HepG2 (cell line): ENCODE data around the gene AK4. TPM values are rescaled to one million over a fixed set of nuclear protein-coding genes. Genes with fewer than 3 reads are reported as not detected.

ENCODE experiments used
- ATAC-seq: fragments of 200-7000 bp; cut with Tn5 transposase; 3 replicates; pipeline ENCODE4 v1.9.1; 2020; ENCODE audit warnings: mild to moderate bottlenecking, moderate library complexity
- BruUV-seq: library from RNA; stranded (reverse); fragments of 400-500 nt; replicated peaks from 2 replicates; lab custom pipeline; 2021; lab: Mats Ljungman, UMichigan
- CTCF ChIA-PET: fragments of 300-600 bp; formaldehyde crosslinking; extraction: SDS; loops from one replicate; lab custom pipeline; 2021; ENCODE audit warnings: low total read pairs, inconsistent platforms, low intra/inter-chr PET ratio; lab: Yijun Ruan, JAX
- POLR2A ChIA-PET: fragments of 350-600 bp; sonication (Branson Sonifier 250); formaldehyde crosslinking; loops from one replicate; lab custom pipeline; 2020; ENCODE audit warnings: antibody characterized with exemption, inconsistent platforms; lab: Yijun Ruan, JAX
- DNase-seq: peaks from one replicate; pipeline ENCODE4 v3.0.0-alpha.2; 2015; ENCODE audit warnings: low spot score
- FAIRE-seq: peaks from 3 replicates; lab custom pipeline; 2011; peaks lifted over from hg19 to GRCh38; lab: Jason Lieb, UNC
- H2AFZ ChIP-seq: one replicate; pipeline ENCODE4 v1.6.1; 2011; ENCODE audit warnings: low read length, inconsistent platforms
- H3K27ac ChIP-seq: fragments of 300-600 bp; 3 replicates; pipeline ENCODE4 v1.8.0; 2011; ENCODE audit warnings: mixed run types, mild to moderate bottlenecking, mixed read lengths, low read length, inconsistent platforms; ENCODE audit not compliant: insufficient read depth; ENCODE audit errors: extremely low read length
- H3K27me3 ChIP-seq, 2 experiments: fragments of 200-600 bp in 1 of 2; 2 replicates in 1 of 2; 3 replicates in 1 of 2; pipeline versions ENCODE4 v1.6.0 to v1.8.0; 2011; ENCODE audit warnings: low read length in 2 of 2, mild to moderate bottlenecking in 2 of 2, moderate library complexity in 2 of 2, inconsistent platforms in 1 of 2; ENCODE audit not compliant: insufficient read depth in 2 of 2, control insufficient read depth in 1 of 2
- H3K36me3 ChIP-seq, 2 experiments: fragments of 200-600 bp in 1 of 2; replicated peaks in 1 of 2; 2 replicates in 1 of 2; 3 replicates in 1 of 2; pipeline versions ENCODE4 v1.5.1 to v1.8.0; 2011; ENCODE audit warnings: low read length in 2 of 2, inconsistent platforms in 1 of 2; ENCODE audit not compliant: insufficient read depth in 2 of 2, control insufficient read depth in 1 of 2
- H3K4me1 ChIP-seq: 2 replicates; pipeline ENCODE4 v1.5.1; 2012; ENCODE audit warnings: low read length, inconsistent platforms; ENCODE audit not compliant: insufficient read depth
- H3K4me2 ChIP-seq: 2 replicates; pipeline ENCODE4 v1.6.0; 2011; ENCODE audit warnings: low read depth, low read length, inconsistent platforms
- H3K4me3 ChIP-seq, 3 experiments: fragments of 200-600 bp in 1 of 3; sonication (generic), shearing (Covaris generic) in 1 of 3; replicated peaks in 1 of 3; 2 replicates each; pipeline ENCODE4 v1.5.1; 2011 to 2016; ENCODE audit warnings: low read length in 3 of 3, inconsistent platforms in 2 of 3, low read depth in 2 of 3, mild to moderate bottlenecking in 2 of 3, control low read depth in 1 of 3, mixed read lengths in 1 of 3; ENCODE audit not compliant: insufficient read depth in 1 of 3
- H3K79me2 ChIP-seq: one replicate; pipeline ENCODE4 v1.6.1; 2011; ENCODE audit warnings: low read length, inconsistent platforms; ENCODE audit not compliant: insufficient read depth
- H3K9ac ChIP-seq: 2 replicates; pipeline ENCODE4 v1.6.0; 2011; ENCODE audit warnings: mild to moderate bottlenecking, low read depth, low read length, inconsistent platforms; ENCODE audit not compliant: insufficient read depth
- H3K9me3 ChIP-seq: 2 replicates; pipeline ENCODE4 v1.5.1; 2012; ENCODE audit warnings: mild to moderate bottlenecking, low read length
- H4K20me1 ChIP-seq: 2 replicates; pipeline ENCODE4 v1.6.0; 2011; ENCODE audit warnings: inconsistent platforms, mild to moderate bottlenecking, low read length, moderate library complexity; ENCODE audit not compliant: insufficient read depth
- DNMT3B ChIP-seq: conservative IDR thresholded peaks from 2 replicates; pipeline ENCODE4 v1.6.1; 2016; ENCODE audit warnings: missing biosample characterization, control low read depth
- NCOR1 ChIP-seq: fragments of 200-600 bp; sonication (generic); IDR thresholded peaks from 2 replicates; pipeline ENCODE4 v1.7.0; 2017; ENCODE audit warnings: antibody characterized with exemption, low read length, borderline replicate concordance
- NR3C1 ChIP-seq: sonication (generic); formaldehyde crosslinking; IDR thresholded peaks from 2 replicates; pipeline ENCODE4 v1.4.0; 2020; ENCODE audit warnings: missing genetic modification reagents
- PAF1 ChIP-seq: IDR thresholded peaks from 2 replicates; pipeline ENCODE4 v1.6.1; 2016; ENCODE audit warnings: missing genetic modification reagents, missing compliant biosample characterization
- PLRG1 ChIP-seq: fragments of 450-650 bp; conservative IDR thresholded peaks from 2 replicates; pipeline ENCODE4 v1.6.1; 2016
- SIX4 ChIP-seq: sonication (generic); formaldehyde crosslinking; IDR thresholded peaks from 2 replicates; pipeline ENCODE4 v1.4.0; 2020; ENCODE audit warnings: missing genetic modification reagents
- TARDBP ChIP-seq: sonication (generic); formaldehyde crosslinking; IDR thresholded peaks from 2 replicates; pipeline ENCODE4 v1.8.0; 2022; ENCODE audit warnings: mild to moderate bottlenecking, missing genetic modification reagents
- ZNF746 ChIP-seq: sonication (generic); formaldehyde crosslinking; IDR thresholded peaks from 2 replicates; pipeline ENCODE4 v1.8.0; 2022; ENCODE audit warnings: mild to moderate bottlenecking, missing genetic modification reagents
- WGBS: methylation state at CpG from one replicate; pipeline ENCODE4 v1.1.6; 2017; ENCODE audit warnings: low lambda C conversion rate; 5-methylcytosine and 5-hydroxymethylcytosine counted together
- in situ Hi-C: cut with HindIII; loops from 2 replicates; pipeline ENCODE4 v1.10.0; 2017; ENCODE audit warnings: low pct_unique_long_range_greater_than_20kb; ENCODE audit not compliant: extremely low pct_ligation_motif_present
- intact Hi-C: fragments of 100-400 bp; cut with micrococcal nuclease; formaldehyde crosslinking; loops from one replicate; pipeline ENCODE4 v1.10.0; 2022; ENCODE audit not compliant: unreplicated experiment
- polyA plus RNA-seq, 8 experiments: library from polyadenylated mRNA; depleted of rRNA in 3 of 8; stranded (reverse) in 7 of 8; unstranded in 1 of 8; fragments of >200 nt; fragmentation: Illumina TruSeq in 4 of 8; extraction: Trizol in 4 of 8; gene quantifications; 2 replicates each; pipeline versions ENCODE4 v1.2.1 to v1.2.3, GENCODE V29; 2011 to 2016; ENCODE audit warnings: low read depth in 4 of 8, missing spikeins in 1 of 8, mixed read lengths in 1 of 8; ENCODE audit not compliant: insufficient read depth in 1 of 8
- total RNA-seq, 5 experiments: library from RNA; depleted of rRNA; stranded (reverse); fragments of >200 nt; fragmentation: Illumina TruSeq; extraction: Trizol; gene quantifications; 2 replicates each; pipeline ENCODE4 v1.2.3, GENCODE V29; 2016; ENCODE audit warnings: low read depth in 1 of 5
- TF ChIP-seq, protein P1 (sequence below): sonication (generic); formaldehyde crosslinking; IDR thresholded peaks from 2 replicates; pipeline ENCODE4 v1.8.1; 2023; ENCODE audit warnings: mild to moderate bottlenecking, missing genetic modification reagents
- TF ChIP-seq, protein P2 (sequence below): sonication (generic); formaldehyde crosslinking; IDR thresholded peaks from 2 replicates; pipeline ENCODE4 v1.9.0; 2021; ENCODE audit warnings: missing genetic modification reagents, borderline replicate concordance

AK4 gene
- total and polyA plus RNA-seq, 2 of the 13 experiments (the other 11 are each of a cell fraction or from before 2014, with no cell fraction given) = 110 to 160 TPM

DNA sequence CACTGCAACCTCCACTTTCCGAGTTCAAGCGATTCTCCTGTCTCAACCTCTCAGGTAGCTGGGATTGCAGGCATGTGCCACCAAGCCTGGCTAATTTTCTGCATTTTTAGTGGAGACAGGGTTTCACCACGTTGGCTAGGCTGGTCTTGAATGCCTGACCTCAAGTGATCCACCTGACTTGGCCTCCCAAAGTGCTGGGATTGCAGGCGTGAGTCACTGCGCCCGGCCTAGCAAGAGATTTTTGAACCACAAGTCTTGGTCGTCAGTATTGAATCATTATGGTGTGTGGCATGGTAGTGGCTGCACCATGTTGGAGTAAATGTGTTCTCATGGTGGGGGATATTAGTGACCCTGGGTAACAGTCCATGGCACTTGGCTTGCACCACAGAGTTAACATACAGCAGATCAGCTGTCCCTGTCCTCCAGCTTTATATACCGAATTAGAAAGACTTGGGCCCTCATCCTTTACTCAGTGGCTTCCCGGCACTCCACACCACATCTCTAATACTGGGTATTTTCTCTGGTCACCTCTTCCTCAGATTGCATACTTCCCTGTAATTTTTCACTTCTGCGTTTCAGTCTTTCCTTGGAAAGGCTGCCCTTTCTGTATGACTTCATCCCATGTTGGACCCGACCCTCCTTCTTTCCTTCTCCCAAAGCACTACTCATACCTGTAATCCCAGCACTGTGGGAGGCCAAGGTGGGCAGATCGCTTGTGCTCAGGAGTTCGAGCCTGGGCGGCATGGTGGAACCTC, 25.1 kb downstream of the AK4 start:
- WGBS = 97% methylated on average over 10 of the region's 14 CpGs
- Histone ChIP-seq H3K9me3 (no peaks in the 10 kb centered on the region), H3K27ac (no peak overlapping the region), H3K79me2 (peaks cover 97% of the 10 kb centered on the region), H4K20me1 (peaks cover 70% of the 10 kb centered on the region), H3K4me3 (no peak overlapping the region), H3K27me3 (no peaks in the 10 kb centered on the region), H3K9ac (no peak overlapping the region), H2AFZ (no peak overlapping the region), H3K4me1 (peaks cover 89% of the 10 kb centered on the region), H3K4me2 (no peak overlapping the region), H3K36me3 (peaks cover 0 to 1% of the 10 kb centered on the region in 2 experiments; a peak in 2 of 5 replicates)
- in situ Hi-C loops = no loop called here
- TF ChIP-seq, protein P1, sequence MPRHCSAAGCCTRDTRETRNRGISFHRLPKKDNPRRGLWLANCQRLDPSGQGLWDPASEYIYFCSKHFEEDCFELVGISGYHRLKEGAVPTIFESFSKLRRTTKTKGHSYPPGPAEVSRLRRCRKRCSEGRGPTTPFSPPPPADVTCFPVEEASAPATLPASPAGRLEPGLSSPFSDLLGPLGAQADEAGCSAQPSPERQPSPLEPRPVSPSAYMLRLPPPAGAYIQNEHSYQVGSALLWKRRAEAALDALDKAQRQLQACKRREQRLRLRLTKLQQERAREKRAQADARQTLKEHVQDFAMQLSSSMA (CRISPR knock-in tag) = no peak
- TF ChIP-seq SIX4 (CRISPR knock-in tag) (no peak), ZNF746 (CRISPR knock-in tag) (no peak), NR3C1 (CRISPR knock-in tag) (no peak), DNMT3B (CRISPR knock-in tag) (no peak), PAF1 (no peak), TARDBP (CRISPR knock-in tag) (no peak), NCOR1 (no peak), PLRG1 (no peak)
- TF ChIP-seq, protein P2, sequence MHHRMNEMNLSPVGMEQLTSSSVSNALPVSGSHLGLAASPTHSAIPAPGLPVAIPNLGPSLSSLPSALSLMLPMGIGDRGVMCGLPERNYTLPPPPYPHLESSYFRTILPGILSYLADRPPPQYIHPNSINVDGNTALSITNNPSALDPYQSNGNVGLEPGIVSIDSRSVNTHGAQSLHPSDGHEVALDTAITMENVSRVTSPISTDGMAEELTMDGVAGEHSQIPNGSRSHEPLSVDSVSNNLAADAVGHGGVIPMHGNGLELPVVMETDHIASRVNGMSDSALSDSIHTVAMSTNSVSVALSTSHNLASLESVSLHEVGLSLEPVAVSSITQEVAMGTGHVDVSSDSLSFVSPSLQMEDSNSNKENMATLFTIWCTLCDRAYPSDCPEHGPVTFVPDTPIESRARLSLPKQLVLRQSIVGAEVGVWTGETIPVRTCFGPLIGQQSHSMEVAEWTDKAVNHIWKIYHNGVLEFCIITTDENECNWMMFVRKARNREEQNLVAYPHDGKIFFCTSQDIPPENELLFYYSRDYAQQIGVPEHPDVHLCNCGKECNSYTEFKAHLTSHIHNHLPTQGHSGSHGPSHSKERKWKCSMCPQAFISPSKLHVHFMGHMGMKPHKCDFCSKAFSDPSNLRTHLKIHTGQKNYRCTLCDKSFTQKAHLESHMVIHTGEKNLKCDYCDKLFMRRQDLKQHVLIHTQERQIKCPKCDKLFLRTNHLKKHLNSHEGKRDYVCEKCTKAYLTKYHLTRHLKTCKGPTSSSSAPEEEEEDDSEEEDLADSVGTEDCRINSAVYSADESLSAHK (CRISPR knock-in tag) = no peak
- POLR2A ChIA-PET = no interaction called here
- no TSS peak for BruUV-seq
- CTCF ChIA-PET = no interaction called here
- no peak for DNase-seq
- no peak for FAIRE-seq
- ATAC-seq = no peak
- intact Hi-C loops = loop anchor here (5.0 kb wide), 1 partner anchor 34 kb away; no protein-coding TSS in a partner anchor
